Activated naive CD8-positive, alpha-beta T cell treated with anti-CD3 and anti-CD28 coated beads, Interleukin-2, amount 50 U/mL, for 16 hours (primary cell): ENCODE results near the gene DPP9.
"Not testable (repeated sequence)": the region's sequence is repeated elsewhere in the genome, so short reads cannot be mapped to it uniquely, and the experiment has no call there.

Source experiments
- DNase-seq: peaks from one replicate; pipeline ENCODE4 v3.0.0-alpha.2; 2020; ENCODE audit warnings: low read depth, low spot score

The DPP9 gene

GRCh38 chr19:4740092-4740491 is 16.4 kb upstream of the DPP9 start:
- DNase-seq: no peak

GRCh38 chr19:4738734-4739133 is 15.1 kb upstream of the DPP9 start:
- DNase-seq: no peak

- no peak for DNase-seq
Observed at GRCh38 chr19:4737955-4738600, 14.4 kb upstream of the DPP9 start.

- DNase-seq: no peak
Observed at GRCh38 chr19:4733755-4734345, 10.2 kb upstream of the DPP9 start.

- DNase-seq: peak; percentile 14
Observed at GRCh38 chr19:4732680-4733114, 9.1 kb upstream of the DPP9 start.

GRCh38 chr19:4730740-4731171 is 7.1 kb upstream of the DPP9 start:
- DNase-seq: peak; percentile 35

GRCh38 chr19:4728871-4729270 is 5.2 kb upstream of the DPP9 start:
- no peak for DNase-seq

- DNase-seq: no peak
Observed at GRCh38 chr19:4722671-4723594, 709 bp downstream of the DPP9 start.

- no peak for DNase-seq
Observed at GRCh38 chr19:4721196-4721595, 2.4 kb downstream of the DPP9 start.

GRCh38 chr19:4720037-4720700 is 3.5 kb downstream of the DPP9 start:
- no peak for DNase-seq

- DNase-seq: no peak
Observed at GRCh38 chr19:4719499-4719866, 4.2 kb downstream of the DPP9 start.

- DNase-seq: no peak
Observed at GRCh38 chr19:4717966-4718701, 5.5 kb downstream of the DPP9 start.

GRCh38 chr19:4717191-4717965 is 6.3 kb downstream of the DPP9 start:
- DNase-seq: no peak

GRCh38 chr19:4715529-4716221 is 8.0 kb downstream of the DPP9 start:
- DNase-seq: no peak

GRCh38 chr19:4715178-4715528 is 8.5 kb downstream of the DPP9 start:
- not testable (repeated sequence) for DNase-seq

- no peak for DNase-seq
Observed at GRCh38 chr19:4714016-4714415, 9.6 kb downstream of the DPP9 start.

- no peak for DNase-seq
Observed at GRCh38 chr19:4713384-4713951, 10.2 kb downstream of the DPP9 start.

- no peak for DNase-seq
Observed at GRCh38 chr19:4712771-4713170, 10.9 kb downstream of the DPP9 start.

- no peak for DNase-seq
Observed at GRCh38 chr19:4711211-4711610, 12.4 kb downstream of the DPP9 start.

- DNase-seq: no peak
Observed at GRCh38 chr19:4710281-4710600, 13.4 kb downstream of the DPP9 start.
